Measurements from ENCODE around the gene FGF19.

DNA sequence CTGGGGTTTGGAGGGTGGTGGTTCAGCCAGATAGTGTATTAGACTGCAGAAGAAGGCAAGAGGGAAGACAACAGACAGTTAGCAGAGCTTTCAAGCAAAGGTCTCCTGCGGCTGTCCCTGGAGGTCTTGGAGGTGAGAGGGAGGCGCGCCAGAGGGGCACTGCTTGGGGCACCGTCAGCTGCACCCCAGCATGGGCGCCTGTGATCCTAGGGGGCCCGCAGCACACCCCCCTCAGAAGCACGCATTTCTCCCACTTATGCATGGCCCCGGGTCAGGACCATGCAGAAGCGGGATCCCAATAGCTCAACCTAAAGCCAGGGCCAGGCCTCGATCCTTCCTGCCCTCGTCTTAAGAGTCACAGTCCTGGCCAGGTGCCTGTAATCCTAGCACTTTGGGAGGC is 44.8 kb upstream of the FGF19 start:
- TF ChIP-seq, protein P1, sequence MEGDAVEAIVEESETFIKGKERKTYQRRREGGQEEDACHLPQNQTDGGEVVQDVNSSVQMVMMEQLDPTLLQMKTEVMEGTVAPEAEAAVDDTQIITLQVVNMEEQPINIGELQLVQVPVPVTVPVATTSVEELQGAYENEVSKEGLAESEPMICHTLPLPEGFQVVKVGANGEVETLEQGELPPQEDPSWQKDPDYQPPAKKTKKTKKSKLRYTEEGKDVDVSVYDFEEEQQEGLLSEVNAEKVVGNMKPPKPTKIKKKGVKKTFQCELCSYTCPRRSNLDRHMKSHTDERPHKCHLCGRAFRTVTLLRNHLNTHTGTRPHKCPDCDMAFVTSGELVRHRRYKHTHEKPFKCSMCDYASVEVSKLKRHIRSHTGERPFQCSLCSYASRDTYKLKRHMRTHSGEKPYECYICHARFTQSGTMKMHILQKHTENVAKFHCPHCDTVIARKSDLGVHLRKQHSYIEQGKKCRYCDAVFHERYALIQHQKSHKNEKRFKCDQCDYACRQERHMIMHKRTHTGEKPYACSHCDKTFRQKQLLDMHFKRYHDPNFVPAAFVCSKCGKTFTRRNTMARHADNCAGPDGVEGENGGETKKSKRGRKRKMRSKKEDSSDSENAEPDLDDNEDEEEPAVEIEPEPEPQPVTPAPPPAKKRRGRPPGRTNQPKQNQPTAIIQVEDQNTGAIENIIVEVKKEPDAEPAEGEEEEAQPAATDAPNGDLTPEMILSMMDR (IDR thresholded peaks at IDR 0.05): no peak
- no peak for TF ChIP-seq POLR2A (IDR thresholded peaks at IDR 0.05)

Measured in transverse colon (tissue), 3 donors.